ENCODE results near the gene TEX264.

Gene TEX264

DNA sequence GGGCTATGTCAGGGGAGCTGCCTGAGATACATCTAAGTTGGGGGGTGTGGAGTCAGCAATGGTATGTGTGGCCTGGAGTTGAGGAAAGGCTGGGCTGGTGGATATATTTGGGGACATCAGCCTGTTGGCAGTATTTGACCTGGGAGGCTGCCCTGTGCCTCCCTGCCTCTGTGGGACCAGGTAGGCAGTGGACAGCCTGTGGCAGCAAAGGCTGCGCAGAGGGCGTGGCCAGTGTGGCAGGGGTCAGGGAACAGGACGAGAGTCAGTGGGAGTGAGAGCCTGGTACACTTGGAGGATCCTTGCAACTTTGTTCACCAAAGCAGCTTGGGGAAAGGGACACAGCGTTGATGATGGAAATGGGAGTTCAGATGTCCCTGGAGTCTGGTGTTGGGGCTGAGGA is 15.0 kb downstream of the TEX264 start:
- H3K27me3 ChIP-seq (replicated peaks; ENCODE audit: control insufficient read depth, insufficient read depth, low read length): no peaks in the 10 kb centered on the region
- peaks cover 16% of the 10 kb centered on the region for H3K36me3 ChIP-seq (ENCODE audit: control insufficient read depth, insufficient read depth, low read length)
- TF ChIP-seq, protein P1, sequence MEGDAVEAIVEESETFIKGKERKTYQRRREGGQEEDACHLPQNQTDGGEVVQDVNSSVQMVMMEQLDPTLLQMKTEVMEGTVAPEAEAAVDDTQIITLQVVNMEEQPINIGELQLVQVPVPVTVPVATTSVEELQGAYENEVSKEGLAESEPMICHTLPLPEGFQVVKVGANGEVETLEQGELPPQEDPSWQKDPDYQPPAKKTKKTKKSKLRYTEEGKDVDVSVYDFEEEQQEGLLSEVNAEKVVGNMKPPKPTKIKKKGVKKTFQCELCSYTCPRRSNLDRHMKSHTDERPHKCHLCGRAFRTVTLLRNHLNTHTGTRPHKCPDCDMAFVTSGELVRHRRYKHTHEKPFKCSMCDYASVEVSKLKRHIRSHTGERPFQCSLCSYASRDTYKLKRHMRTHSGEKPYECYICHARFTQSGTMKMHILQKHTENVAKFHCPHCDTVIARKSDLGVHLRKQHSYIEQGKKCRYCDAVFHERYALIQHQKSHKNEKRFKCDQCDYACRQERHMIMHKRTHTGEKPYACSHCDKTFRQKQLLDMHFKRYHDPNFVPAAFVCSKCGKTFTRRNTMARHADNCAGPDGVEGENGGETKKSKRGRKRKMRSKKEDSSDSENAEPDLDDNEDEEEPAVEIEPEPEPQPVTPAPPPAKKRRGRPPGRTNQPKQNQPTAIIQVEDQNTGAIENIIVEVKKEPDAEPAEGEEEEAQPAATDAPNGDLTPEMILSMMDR (IDR thresholded peaks at IDR 0.05; ENCODE audit: insufficient read depth, low read length, poor library complexity, severe bottlenecking): no peak
- DNase-seq (ENCODE audit: extremely low read depth, insufficient read length): no peak
- H3K4me3 ChIP-seq (replicated peaks; ENCODE audit: low read depth, low read length): no peak overlapping the region

DNA sequence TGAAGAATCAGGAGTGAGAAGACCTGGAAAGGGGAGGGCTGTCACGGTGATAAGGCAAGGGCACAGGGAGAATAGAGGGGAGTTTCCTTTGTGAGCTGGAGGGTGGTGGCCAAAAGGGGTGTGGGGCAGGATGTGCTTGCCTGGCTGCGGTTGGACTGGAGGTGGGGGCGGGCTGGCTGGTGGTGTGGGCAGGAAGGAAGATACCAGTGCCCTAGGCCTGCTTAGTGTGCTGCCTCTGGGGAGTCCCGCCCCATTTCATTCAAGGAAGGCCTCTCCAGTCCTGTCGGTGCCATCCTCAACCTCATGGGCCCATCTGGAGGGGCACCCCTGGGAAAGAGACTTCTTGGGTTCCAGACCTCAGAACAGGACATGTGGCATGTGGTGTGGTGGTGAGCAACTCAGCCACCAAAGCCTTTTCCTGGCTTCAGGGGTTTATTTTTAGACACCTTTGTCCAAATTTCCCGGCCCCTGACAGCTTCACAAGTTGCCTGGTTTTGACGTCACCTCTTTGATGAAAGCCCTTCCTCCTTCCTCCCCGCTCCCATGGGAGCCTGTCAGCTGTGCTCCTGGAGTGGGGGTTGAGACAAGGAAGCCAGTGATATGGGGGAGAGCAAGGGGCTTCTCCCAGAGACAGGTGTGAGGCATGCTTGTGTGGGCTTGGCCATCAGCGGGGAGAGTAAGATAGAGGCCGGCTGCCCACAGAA is 15.6 kb downstream of the TEX264 start:
- Histone ChIP-seq H3K36me3 (ENCODE audit: control insufficient read depth, insufficient read depth, low read length) (peaks cover 16% of the 10 kb centered on the region), H3K27me3 (replicated peaks; ENCODE audit: control insufficient read depth, insufficient read depth, low read length) (no peaks in the 10 kb centered on the region), H3K4me3 (replicated peaks; ENCODE audit: low read depth, low read length) (no peak overlapping the region)
- peak; percentile 75 for DNase-seq (ENCODE audit: extremely low read depth, insufficient read length)
- TF ChIP-seq, protein P1 (IDR thresholded peaks at IDR 0.05; ENCODE audit: insufficient read depth, low read length, poor library complexity, severe bottlenecking): no peak

DNA sequence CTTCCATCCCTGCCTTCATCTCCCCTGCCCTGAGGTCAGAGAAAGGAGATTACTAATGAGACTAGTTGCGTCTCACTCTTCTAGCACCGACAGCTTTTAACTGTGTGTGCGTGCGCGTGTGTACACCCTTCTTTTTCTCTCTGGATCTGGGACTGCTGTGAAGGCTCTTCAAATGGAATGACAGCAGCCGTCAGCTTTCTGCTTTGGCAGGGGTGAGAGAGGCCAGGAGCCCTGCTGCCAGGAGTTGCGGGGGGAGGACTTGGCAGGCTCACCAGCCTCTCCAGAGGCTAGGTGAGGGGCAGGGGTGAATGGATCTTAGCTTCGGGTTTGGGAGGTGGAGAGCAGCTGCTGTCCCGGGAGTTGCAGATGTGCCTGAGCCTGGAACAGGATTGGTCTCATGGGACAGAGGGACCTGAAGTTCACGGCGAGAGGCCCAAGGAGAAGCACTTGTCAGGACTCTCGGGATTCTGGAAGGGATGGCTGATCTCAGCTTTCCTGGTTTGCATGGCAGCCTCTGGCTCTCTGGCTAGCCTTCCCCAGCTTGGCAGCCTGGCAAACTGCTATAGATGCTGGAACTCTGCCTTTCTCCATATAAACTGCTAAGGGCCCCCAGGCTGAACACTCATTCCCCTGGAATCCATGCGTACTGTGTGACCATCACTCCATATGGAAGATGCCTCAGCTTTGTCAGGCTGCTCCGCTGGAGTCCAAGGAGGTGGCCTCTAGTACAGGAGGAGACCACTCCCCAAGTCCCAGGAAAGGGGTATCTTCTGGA is 16.6 kb downstream of the TEX264 start:
- no peak for DNase-seq (ENCODE audit: extremely low read depth, insufficient read length)
- TF ChIP-seq, protein P1 (IDR thresholded peaks at IDR 0.05; ENCODE audit: insufficient read depth, low read length, poor library complexity, severe bottlenecking): no peak
- no peaks in the 10 kb centered on the region for H3K27me3 ChIP-seq (replicated peaks; ENCODE audit: control insufficient read depth, insufficient read depth, low read length)
- no peak overlapping the region for H3K4me3 ChIP-seq (replicated peaks; ENCODE audit: low read depth, low read length)
- H3K36me3 ChIP-seq (ENCODE audit: control insufficient read depth, insufficient read depth, low read length): peaks cover 18% of the 10 kb centered on the region

DNA sequence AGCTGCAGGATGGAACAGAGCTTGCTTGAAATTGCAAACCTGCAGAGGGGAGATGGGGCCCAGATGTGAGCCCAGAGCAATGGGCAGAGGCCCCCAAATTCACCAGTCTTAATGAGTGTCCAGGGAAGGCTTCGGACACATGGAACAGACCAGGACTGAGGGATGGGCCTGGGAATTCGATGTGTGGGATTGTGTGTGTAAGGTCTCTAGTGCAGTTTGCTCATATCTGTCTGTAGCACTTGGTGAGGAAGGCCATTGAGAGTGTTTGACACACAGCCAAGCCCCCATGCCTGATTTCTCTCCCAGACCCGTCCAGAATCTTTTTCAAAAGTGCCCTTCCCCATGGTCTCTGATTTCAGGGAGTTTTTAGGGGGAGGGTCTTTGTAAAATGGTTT is 17.2 kb downstream of the TEX264 start:
- no peak overlapping the region for H3K4me3 ChIP-seq (replicated peaks; ENCODE audit: low read depth, low read length)
- no peaks in the 10 kb centered on the region for H3K27me3 ChIP-seq (replicated peaks; ENCODE audit: control insufficient read depth, insufficient read depth, low read length)
- peaks cover 22% of the 10 kb centered on the region for H3K36me3 ChIP-seq (ENCODE audit: control insufficient read depth, insufficient read depth, low read length)
- DNase-seq (ENCODE audit: extremely low read depth, insufficient read length): no peak
- TF ChIP-seq, protein P1 (IDR thresholded peaks at IDR 0.05; ENCODE audit: insufficient read depth, low read length, poor library complexity, severe bottlenecking): no peak

DNA sequence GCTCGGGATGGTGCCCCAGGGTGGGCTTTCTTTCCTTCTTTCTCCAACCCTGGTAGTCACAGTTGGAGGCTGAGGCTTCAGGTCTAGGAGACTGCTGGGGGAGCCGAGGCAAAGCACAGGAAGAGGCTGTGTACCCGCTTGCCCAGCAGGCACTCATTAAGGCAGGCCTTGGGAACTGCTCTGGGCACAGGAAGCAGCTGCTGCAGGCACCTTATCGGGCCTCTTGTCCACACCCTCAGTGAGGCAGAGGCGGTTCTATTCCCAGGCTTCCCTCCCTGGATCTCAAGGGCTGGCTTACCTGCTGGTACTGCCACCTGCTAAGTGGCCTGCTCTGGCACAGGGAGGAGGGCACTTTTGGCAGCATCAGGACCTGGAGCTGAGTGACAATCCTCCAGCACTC is 20.0 kb downstream of the TEX264 start:
- TF ChIP-seq, protein P1 (IDR thresholded peaks at IDR 0.05; ENCODE audit: insufficient read depth, low read length, poor library complexity, severe bottlenecking): no peak
- Histone ChIP-seq H3K27me3 (replicated peaks; ENCODE audit: control insufficient read depth, insufficient read depth, low read length) (no peaks in the 10 kb centered on the region), H3K4me3 (replicated peaks; ENCODE audit: low read depth, low read length) (no peak overlapping the region), H3K36me3 (ENCODE audit: control insufficient read depth, insufficient read depth, low read length) (peaks cover 18% of the 10 kb centered on the region)
- DNase-seq (ENCODE audit: extremely low read depth, insufficient read length): no peak

Measured in GM06990 (cell line).